Measurements from ENCODE around the gene MSI2. TPM values are rescaled to one million over a fixed set of nuclear protein-coding genes. Genes with fewer than 3 reads are reported as not detected.

The MSI2 gene
- total RNA-seq, 6 experiments from 2014 or later = 12.0 to 22.6 (median 19.4) TPM

DNA sequence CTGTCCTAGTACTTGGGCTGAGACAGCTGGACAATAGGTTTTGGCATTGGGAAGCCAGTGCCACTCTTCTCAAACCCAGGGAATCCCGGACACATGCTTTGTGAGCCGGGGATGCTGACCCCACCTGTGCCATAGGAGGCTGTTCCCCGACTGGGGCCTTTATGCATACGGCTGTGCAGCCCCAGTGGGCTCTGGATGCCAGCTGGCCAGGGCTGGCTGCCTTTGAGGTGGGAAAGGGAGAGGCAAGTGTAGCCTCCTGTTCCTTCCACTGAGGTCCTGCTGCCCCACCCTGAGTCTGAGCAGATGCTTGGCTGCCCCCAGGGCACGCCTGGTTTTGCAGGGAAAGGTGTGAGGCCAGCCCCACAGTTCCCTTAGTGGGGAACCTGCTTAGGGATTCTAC lies 383.1 kb downstream of the MSI2 start:
- ATAC-seq (no peak), DNase-seq (no peak)
- H3K27ac ChIP-seq = no peak overlapping the region
- H3K4me3 ChIP-seq = no peak overlapping the region
- no peaks in the 10 kb centered on the region for H3K36me3 ChIP-seq
- TF ChIP-seq, protein P1, sequence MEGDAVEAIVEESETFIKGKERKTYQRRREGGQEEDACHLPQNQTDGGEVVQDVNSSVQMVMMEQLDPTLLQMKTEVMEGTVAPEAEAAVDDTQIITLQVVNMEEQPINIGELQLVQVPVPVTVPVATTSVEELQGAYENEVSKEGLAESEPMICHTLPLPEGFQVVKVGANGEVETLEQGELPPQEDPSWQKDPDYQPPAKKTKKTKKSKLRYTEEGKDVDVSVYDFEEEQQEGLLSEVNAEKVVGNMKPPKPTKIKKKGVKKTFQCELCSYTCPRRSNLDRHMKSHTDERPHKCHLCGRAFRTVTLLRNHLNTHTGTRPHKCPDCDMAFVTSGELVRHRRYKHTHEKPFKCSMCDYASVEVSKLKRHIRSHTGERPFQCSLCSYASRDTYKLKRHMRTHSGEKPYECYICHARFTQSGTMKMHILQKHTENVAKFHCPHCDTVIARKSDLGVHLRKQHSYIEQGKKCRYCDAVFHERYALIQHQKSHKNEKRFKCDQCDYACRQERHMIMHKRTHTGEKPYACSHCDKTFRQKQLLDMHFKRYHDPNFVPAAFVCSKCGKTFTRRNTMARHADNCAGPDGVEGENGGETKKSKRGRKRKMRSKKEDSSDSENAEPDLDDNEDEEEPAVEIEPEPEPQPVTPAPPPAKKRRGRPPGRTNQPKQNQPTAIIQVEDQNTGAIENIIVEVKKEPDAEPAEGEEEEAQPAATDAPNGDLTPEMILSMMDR (IDR thresholded peaks at IDR 0.05) = no peak
- TF ChIP-seq POLR2A (IDR thresholded peaks at IDR 0.05) = no peak
- intact Hi-C loops (cut with DNase I) = no loop called here
- H3K9me3 ChIP-seq = no peaks in the 10 kb centered on the region
- H3K27me3 ChIP-seq = no peaks in the 10 kb centered on the region
- WGBS (ENCODE audit: insufficient coverage, low coverage, low lambda C conversion rate, missing lambda C conversion rate) = no CpG with 5 or more reads among the region's 5 CpGs
- no peaks in the 10 kb centered on the region for H3K4me1 ChIP-seq

DNA sequence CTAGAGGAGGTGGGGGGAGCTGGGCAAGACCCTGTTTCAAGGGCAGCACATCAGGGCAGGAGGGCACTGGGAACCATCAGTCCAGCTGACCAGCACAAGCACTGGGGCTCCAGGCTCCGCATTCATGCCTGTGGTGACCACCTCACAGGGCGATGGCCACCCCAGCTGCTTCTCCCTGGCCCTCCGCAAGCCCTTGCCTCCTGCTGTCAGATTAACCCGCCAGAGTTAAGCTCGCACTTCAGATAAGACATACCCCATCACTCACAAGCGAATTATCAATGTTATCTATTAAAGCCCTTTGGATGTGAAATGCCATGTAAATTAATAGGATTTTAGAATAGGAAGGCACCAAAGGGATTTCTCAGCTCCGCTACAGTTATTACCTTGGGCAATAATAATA lies 383.8 kb downstream of the MSI2 start:
- DNase-seq (no peak), ATAC-seq (no peak)
- Histone ChIP-seq H3K27me3 (no peaks in the 10 kb centered on the region), H3K9me3 (no peaks in the 10 kb centered on the region), H3K4me3 (no peak overlapping the region), H3K36me3 (no peaks in the 10 kb centered on the region), H3K4me1 (no peaks in the 10 kb centered on the region), H3K27ac (no peak overlapping the region)
- WGBS (ENCODE audit: insufficient coverage, low coverage, low lambda C conversion rate, missing lambda C conversion rate) = 96% methylated on average over 5 of the region's 7 CpGs
- intact Hi-C loops (cut with DNase I) = no loop called here
- TF ChIP-seq POLR2A (IDR thresholded peaks at IDR 0.05) = no peak

DNA sequence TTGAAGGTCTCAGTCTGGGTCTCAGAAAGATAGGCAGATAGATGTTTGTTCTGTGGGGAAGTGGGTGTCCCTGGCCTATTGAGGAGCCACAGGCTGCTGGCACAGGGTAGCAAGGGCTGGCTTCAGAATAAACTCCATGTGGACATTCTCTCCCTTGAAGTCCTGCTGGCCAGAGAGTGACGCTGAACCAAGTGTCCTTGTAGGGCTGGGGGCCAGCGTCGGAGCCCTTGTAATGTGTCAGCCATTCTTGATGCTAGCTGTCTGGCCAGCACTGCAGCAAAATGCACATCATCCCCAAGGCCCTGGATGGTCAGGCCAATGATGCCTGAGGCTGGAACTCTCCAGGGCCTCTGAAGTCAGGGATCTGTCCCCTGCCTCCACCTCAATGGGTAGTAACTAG lies 385.4 kb downstream of the MSI2 start:
- DNase-seq (no peak), ATAC-seq (no peak)
- no peaks in the 10 kb centered on the region for H3K36me3 ChIP-seq
- no peaks in the 10 kb centered on the region for H3K9me3 ChIP-seq
- TF ChIP-seq POLR2A (IDR thresholded peaks at IDR 0.05) = no peak
- TF ChIP-seq, protein P1 (IDR thresholded peaks at IDR 0.05) = no peak
- H3K4me3 ChIP-seq = no peak overlapping the region
- no peaks in the 10 kb centered on the region for H3K27me3 ChIP-seq
- intact Hi-C loops (cut with DNase I) = no loop called here
- H3K27ac ChIP-seq = no peak overlapping the region
- H3K4me1 ChIP-seq = no peaks in the 10 kb centered on the region
- 92% methylated on average over 2 of the region's 3 CpGs for WGBS (ENCODE audit: insufficient coverage, low coverage, low lambda C conversion rate, missing lambda C conversion rate)

DNA sequence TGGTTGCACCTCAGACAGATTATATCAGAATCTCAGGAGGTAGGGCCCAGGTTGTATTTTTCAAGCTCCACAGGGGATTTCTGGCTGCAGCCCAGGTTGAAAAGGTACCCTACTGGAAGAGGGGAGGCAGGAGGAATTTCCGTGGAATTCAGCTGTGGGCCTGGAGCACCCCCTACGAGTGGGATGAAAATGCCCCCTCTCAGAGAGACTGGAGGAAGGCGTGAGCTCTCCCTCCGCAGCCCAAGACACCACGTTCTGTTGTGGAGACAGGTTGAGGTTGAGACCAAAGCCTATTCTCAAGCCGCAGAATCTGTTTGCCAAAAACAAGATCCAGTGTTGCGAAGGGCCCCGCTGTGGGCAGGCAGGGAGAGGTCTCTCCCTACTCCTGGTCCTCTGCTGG lies 386.7 kb downstream of the MSI2 start:
- DNase-seq (no peak), ATAC-seq (no peak)
- Histone ChIP-seq H3K9me3 (no peaks in the 10 kb centered on the region), H3K4me1 (no peaks in the 10 kb centered on the region), H3K27ac (no peak overlapping the region), H3K36me3 (no peaks in the 10 kb centered on the region), H3K27me3 (no peaks in the 10 kb centered on the region), H3K4me3 (no peak overlapping the region)
- 88% methylated on average over 5 of the region's 8 CpGs for WGBS (ENCODE audit: insufficient coverage, low coverage, low lambda C conversion rate, missing lambda C conversion rate)
- intact Hi-C loops (cut with DNase I) = no loop called here
- TF ChIP-seq, protein P1 (IDR thresholded peaks at IDR 0.05) = no peak
- TF ChIP-seq POLR2A (IDR thresholded peaks at IDR 0.05) = no peak

DNA sequence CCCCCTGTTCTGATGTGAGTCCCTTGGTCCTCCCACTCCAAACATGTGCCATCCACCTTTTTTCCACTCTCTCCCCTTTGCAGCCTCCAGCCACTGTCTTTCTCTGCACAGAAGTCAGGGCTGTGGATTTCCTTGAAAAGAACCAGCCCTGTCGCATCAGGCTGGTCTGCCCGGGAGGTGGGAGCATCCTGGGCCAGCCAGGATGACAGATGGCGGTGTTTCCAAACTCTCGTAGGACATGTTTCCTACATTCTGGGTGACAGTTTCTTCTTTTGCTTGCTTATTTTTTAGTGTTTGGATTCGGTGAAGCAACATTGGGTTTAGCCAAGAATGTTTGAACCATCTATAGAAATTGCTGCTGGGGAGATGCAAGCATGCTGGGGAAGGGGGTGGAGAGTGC lies 388.0 kb downstream of the MSI2 start:
- no peak for ATAC-seq
- no peak for DNase-seq
- Histone ChIP-seq H3K27ac (no peak overlapping the region), H3K36me3 (no peaks in the 10 kb centered on the region), H3K9me3 (no peaks in the 10 kb centered on the region), H3K4me3 (no peak overlapping the region), H3K4me1 (no peaks in the 10 kb centered on the region), H3K27me3 (no peaks in the 10 kb centered on the region)
- TF ChIP-seq, protein P1 (IDR thresholded peaks at IDR 0.05) = no peak
- no peak for TF ChIP-seq POLR2A (IDR thresholded peaks at IDR 0.05)
- intact Hi-C loops (cut with DNase I) = no loop called here
- 91% methylated on average over 5 of the region's 5 CpGs for WGBS (ENCODE audit: insufficient coverage, low coverage, low lambda C conversion rate, missing lambda C conversion rate)

All from right lobe of liver (tissue), 6 donors.